ENCODE data around the gene VGLL4. TPM values are rescaled to one million over a fixed set of nuclear protein-coding genes. Genes with fewer than 3 reads are reported as not detected.

The VGLL4 gene
- polyA plus RNA-seq, 1 donor (not counting 4 experiments of a cell fraction or from before 2014, with no cell fraction given): 32.6 TPM

DNA sequence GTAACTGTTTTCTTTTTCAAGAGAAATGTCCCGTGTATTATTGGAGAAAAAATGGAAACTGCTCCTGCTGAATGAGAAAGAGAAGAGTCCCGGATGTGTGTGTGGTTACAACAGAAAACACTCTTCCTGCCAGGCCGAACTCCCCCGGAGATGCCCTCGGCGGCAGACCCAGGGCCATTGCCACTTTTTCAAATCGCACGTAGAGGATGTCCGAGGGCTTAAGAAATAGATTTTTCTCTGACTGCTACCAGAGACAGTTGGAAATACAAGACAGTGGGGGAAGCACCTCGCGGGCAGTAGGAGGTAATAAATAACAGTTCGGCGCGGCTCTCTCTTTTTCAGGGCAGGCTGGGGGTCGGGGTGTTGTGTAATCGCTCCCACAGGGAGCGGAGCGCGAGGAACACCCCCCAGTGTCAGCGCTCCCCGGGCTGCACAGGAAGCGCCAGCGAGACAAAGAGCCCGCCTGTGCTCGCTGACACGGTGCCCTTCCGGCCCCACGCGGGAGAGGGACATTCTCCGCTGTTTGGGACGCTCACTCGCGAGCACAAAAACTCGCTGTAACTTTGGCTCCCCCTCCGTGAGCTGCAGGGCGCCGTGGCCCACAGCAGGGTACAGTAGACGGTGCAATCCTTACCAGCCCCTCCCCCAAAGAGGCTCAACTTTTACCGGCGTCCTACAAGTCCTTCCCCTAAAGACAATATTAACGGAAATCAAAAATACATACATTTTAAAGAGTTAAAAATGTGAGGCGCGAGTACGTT lies 1.1 kb downstream of the VGLL4 start:
- H3K27me3 ChIP-seq (ENCODE audit: control insufficient read depth, extremely low read depth, insufficient read depth, low read length): no peaks in the 10 kb centered on the region
- dilution Hi-C loops (cut with MboI; ENCODE audit: extremely low pct_ligation_motif_present, low sequenced_read_pairs): no loop called here
- H3K9me3 ChIP-seq (ENCODE audit: control insufficient read depth, low read depth, low read length): no peaks in the 10 kb centered on the region
- H3K9me1 ChIP-seq (ENCODE audit: control insufficient read depth, extremely low read depth, insufficient read depth, low read length): no peaks in the 10 kb centered on the region
- peaks cover 62% of the 10 kb centered on the region for H3K79me2 ChIP-seq (ENCODE audit: control insufficient read depth, insufficient read depth, low read length)
- no peak for FAIRE-seq
- peaks cover 0 to 5% of the 10 kb centered on the region in 2 experiments for H3K36me3 ChIP-seq (ENCODE audit: control insufficient read depth in 2 of 2, extremely low read depth in 1 of 2, insufficient read depth in 2 of 2, low read length in 2 of 2)
- H3K4me1 ChIP-seq (ENCODE audit: control insufficient read depth, extremely low read depth, insufficient read depth, low read length): peaks cover 13% of the 10 kb centered on the region
- H3K27ac ChIP-seq (ENCODE audit: control insufficient read depth, insufficient read depth, low read length): peak overlapping the region; percentile 83
- TF ChIP-seq EZH2 (IDR thresholded peaks at IDR 0.05; ENCODE audit: low read length): no peak
- TF ChIP-seq, protein P1, sequence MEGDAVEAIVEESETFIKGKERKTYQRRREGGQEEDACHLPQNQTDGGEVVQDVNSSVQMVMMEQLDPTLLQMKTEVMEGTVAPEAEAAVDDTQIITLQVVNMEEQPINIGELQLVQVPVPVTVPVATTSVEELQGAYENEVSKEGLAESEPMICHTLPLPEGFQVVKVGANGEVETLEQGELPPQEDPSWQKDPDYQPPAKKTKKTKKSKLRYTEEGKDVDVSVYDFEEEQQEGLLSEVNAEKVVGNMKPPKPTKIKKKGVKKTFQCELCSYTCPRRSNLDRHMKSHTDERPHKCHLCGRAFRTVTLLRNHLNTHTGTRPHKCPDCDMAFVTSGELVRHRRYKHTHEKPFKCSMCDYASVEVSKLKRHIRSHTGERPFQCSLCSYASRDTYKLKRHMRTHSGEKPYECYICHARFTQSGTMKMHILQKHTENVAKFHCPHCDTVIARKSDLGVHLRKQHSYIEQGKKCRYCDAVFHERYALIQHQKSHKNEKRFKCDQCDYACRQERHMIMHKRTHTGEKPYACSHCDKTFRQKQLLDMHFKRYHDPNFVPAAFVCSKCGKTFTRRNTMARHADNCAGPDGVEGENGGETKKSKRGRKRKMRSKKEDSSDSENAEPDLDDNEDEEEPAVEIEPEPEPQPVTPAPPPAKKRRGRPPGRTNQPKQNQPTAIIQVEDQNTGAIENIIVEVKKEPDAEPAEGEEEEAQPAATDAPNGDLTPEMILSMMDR (optimal IDR thresholded peaks at IDR 0.05 in 1 of 3, IDR thresholded peaks at IDR 0.05 in 1 of 3, conservative IDR thresholded peaks at IDR 0.05 in 1 of 3; ENCODE audit: extremely low read depth in 1 of 3, insufficient read depth in 2 of 3, low read length in 3 of 3): no peak
- no peak for DNase-seq (ENCODE audit: low read depth, low spot score)
- peak overlapping the region; percentile 82 for H3K9ac ChIP-seq (ENCODE audit: control insufficient read depth, extremely low read depth, insufficient read depth, low read length)
- H3K4me2 ChIP-seq (ENCODE audit: control insufficient read depth, extremely low read depth, insufficient read depth, low read depth, low read length): peak overlapping the region; percentile 86
- peak overlapping the region; percentile 53 to 83 (median 68) for H3K4me3 ChIP-seq (ENCODE audit: control insufficient read depth in 2 of 3, extremely low read depth in 1 of 3, insufficient read depth in 2 of 3, low read depth in 1 of 3, low read length in 3 of 3)
- H4K20me1 ChIP-seq (ENCODE audit: control insufficient read depth, extremely low read depth, insufficient read depth, low read length): no peaks in the 10 kb centered on the region
- peak overlapping the region; percentile 45 for H2AFZ ChIP-seq (ENCODE audit: control insufficient read depth, low read length)

DNA sequence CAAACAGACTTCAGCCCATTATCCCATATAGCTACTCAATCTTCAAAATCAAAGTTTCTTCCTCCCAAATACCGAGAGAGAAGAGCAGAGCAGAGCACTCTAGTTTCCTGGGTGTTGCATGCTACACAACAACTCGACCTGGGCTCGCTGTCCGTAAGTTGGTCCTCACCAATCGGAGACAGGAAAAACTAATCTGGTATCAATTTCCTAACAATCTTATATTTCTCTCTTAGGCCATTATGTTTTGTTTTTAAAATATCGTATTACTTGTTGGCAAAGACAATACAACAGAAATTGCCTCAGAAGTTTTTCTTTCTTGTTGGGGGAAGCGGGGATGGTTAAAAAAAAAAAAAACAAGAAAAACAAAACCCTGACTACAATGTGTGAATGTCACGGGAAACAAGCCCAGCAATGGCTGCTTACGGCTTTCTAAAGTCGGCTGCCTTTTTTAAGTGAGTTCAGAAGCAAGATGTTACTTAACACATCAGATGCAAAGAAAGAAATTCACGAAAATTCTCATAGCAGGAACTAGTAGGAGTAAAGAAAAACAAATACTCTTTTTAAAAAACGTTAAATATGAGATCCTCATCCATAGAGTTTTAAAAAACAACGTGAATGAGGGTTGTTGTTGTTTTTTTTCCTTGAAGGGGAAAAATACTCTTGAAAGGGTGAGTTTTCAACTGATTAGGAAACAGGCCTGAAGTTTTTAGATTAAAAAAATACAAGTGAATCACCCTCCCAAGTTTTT lies 1.9 kb downstream of the VGLL4 start:
- DNase-seq (ENCODE audit: low read depth, low spot score) (no peak), FAIRE-seq (peak; percentile 20)
- Histone ChIP-seq H3K27ac (ENCODE audit: control insufficient read depth, insufficient read depth, low read length) (peak overlapping the region; percentile 83), H3K4me2 (ENCODE audit: control insufficient read depth, extremely low read depth, insufficient read depth, low read depth, low read length) (peak overlapping the region; percentile 86), H3K4me3 (ENCODE audit: control insufficient read depth in 2 of 3, extremely low read depth in 1 of 3, insufficient read depth in 2 of 3, low read depth in 1 of 3, low read length in 3 of 3) (peak overlapping the region; percentile 53 to 83 (median 68)), H3K36me3 (ENCODE audit: control insufficient read depth in 2 of 2, extremely low read depth in 1 of 2, insufficient read depth in 2 of 2, low read length in 2 of 2) (peaks cover 0 to 5% of the 10 kb centered on the region in 2 experiments), H3K27me3 (ENCODE audit: control insufficient read depth, extremely low read depth, insufficient read depth, low read length) (no peaks in the 10 kb centered on the region), H2AFZ (ENCODE audit: control insufficient read depth, low read length) (no peak overlapping the region), H4K20me1 (ENCODE audit: control insufficient read depth, extremely low read depth, insufficient read depth, low read length) (no peaks in the 10 kb centered on the region), H3K9me1 (ENCODE audit: control insufficient read depth, extremely low read depth, insufficient read depth, low read length) (no peaks in the 10 kb centered on the region), H3K9ac (ENCODE audit: control insufficient read depth, extremely low read depth, insufficient read depth, low read length) (peak overlapping the region; percentile 82), H3K9me3 (ENCODE audit: control insufficient read depth, low read depth, low read length) (no peaks in the 10 kb centered on the region), H3K79me2 (ENCODE audit: control insufficient read depth, insufficient read depth, low read length) (peaks cover 64% of the 10 kb centered on the region), H3K4me1 (ENCODE audit: control insufficient read depth, extremely low read depth, insufficient read depth, low read length) (peaks cover 13% of the 10 kb centered on the region)
- TF ChIP-seq, protein P1 (optimal IDR thresholded peaks at IDR 0.05 in 1 of 3, IDR thresholded peaks at IDR 0.05 in 1 of 3, conservative IDR thresholded peaks at IDR 0.05 in 1 of 3; ENCODE audit: extremely low read depth in 1 of 3, insufficient read depth in 2 of 3, low read length in 3 of 3): no peak
- no peak for TF ChIP-seq EZH2 (IDR thresholded peaks at IDR 0.05; ENCODE audit: low read length)
- dilution Hi-C loops (cut with MboI; ENCODE audit: extremely low pct_ligation_motif_present, low sequenced_read_pairs): no loop called here

All from keratinocyte (primary cell).